HepG2 (cell line): ENCODE data around the gene TP53TG5. TPM values are rescaled to one million over a fixed set of nuclear protein-coding genes. Genes with fewer than 3 reads are reported as not detected.
A peak's percentile ranks its signal among the peaks of the same experiment; 100 is the strongest.

Source experiments
- ARNT2 ChIP-seq: sonication (generic); formaldehyde crosslinking; IDR thresholded peaks from 2 replicates; pipeline ENCODE4 v1.8.0; 2022; ENCODE audit warnings: mild to moderate bottlenecking, low read depth, missing genetic modification reagents, moderate library complexity
- ATM ChIP-seq: fragments of 450-650 bp; IDR thresholded peaks from 2 replicates; pipeline ENCODE4 v1.7.1; 2017; ENCODE audit warnings: mild to moderate bottlenecking, borderline replicate concordance
- FOXC1 ChIP-seq: sonication (generic); formaldehyde crosslinking; IDR thresholded peaks from 2 replicates; pipeline ENCODE4 v1.8.0; 2022; ENCODE audit warnings: mild to moderate bottlenecking, missing genetic modification reagents, borderline replicate concordance
- HDAC2 ChIP-seq: sonication (generic); formaldehyde crosslinking; IDR thresholded peaks from 2 replicates; pipeline ENCODE4 v1.4.0; 2020; ENCODE audit warnings: missing genetic modification reagents
- NPAS2 ChIP-seq: sonication (generic); formaldehyde crosslinking; IDR thresholded peaks from 2 replicates; pipeline ENCODE4 v1.8.0; 2022; ENCODE audit warnings: mild to moderate bottlenecking, missing genetic modification reagents, borderline replicate concordance
- NRL ChIP-seq: sonication (generic); formaldehyde crosslinking; IDR thresholded peaks from 2 replicates; pipeline ENCODE4 v1.5.0; 2020; ENCODE audit warnings: missing genetic modification reagents, mild to moderate bottlenecking, moderate library complexity, borderline replicate concordance
- RNF2 ChIP-seq: fragments of 450-650 bp; conservative IDR thresholded peaks from 2 replicates; pipeline ENCODE4 v1.6.1; 2016; ENCODE audit warnings: low read depth
- SIX4 ChIP-seq: sonication (generic); formaldehyde crosslinking; IDR thresholded peaks from 2 replicates; pipeline ENCODE4 v1.4.0; 2020; ENCODE audit warnings: missing genetic modification reagents
- SMAD3 ChIP-seq: sonication (generic); formaldehyde crosslinking; IDR thresholded peaks from 2 replicates; pipeline ENCODE4 v1.4.0; 2020; ENCODE audit warnings: missing genetic modification reagents
- TAF1 ChIP-seq: sonication (generic); formaldehyde crosslinking; IDR thresholded peaks from 2 replicates; pipeline ENCODE4 v1.4.0; 2020; ENCODE audit warnings: missing genetic modification reagents
- ZMYM3 ChIP-seq: sonication (generic); formaldehyde crosslinking; IDR thresholded peaks from 2 replicates; pipeline ENCODE4 v1.5.1; 2020; ENCODE audit warnings: mild to moderate bottlenecking, missing genetic modification reagents
- ZNF382 ChIP-seq: sonication (generic); formaldehyde crosslinking; IDR thresholded peaks from 2 replicates; pipeline ENCODE4 v1.5.0; 2020; ENCODE audit warnings: missing genetic modification reagents, mild to moderate bottlenecking, borderline replicate concordance
- ZNF562 ChIP-seq: sonication (generic); formaldehyde crosslinking; IDR thresholded peaks from 2 replicates; pipeline ENCODE4 v1.8.0; 2022; ENCODE audit warnings: missing genetic modification reagents, borderline replicate concordance
- ZNF672 ChIP-seq: sonication (generic); formaldehyde crosslinking; IDR thresholded peaks from 2 replicates; pipeline ENCODE4 v1.8.1; 2022; ENCODE audit warnings: missing genetic modification reagents
- ZNF792 ChIP-seq: IDR thresholded peaks from 2 replicates; pipeline ENCODE4 v1.6.1; 2016
- polyA plus RNA-seq, 8 experiments: library from polyadenylated mRNA; depleted of rRNA in 3 of 8; stranded (reverse) in 7 of 8; unstranded in 1 of 8; fragments of >200 nt; fragmentation: Illumina TruSeq in 4 of 8; extraction: Trizol in 4 of 8; gene quantifications; 2 replicates each; pipeline versions ENCODE4 v1.2.1 to v1.2.3, GENCODE V29; 2011 to 2016; ENCODE audit warnings: low read depth in 4 of 8, missing spikeins in 1 of 8, mixed read lengths in 1 of 8; ENCODE audit not compliant: insufficient read depth in 1 of 8
- total RNA-seq, 5 experiments: library from RNA; depleted of rRNA; stranded (reverse); fragments of >200 nt; fragmentation: Illumina TruSeq; extraction: Trizol; gene quantifications; 2 replicates each; pipeline ENCODE4 v1.2.3, GENCODE V29; 2016; ENCODE audit warnings: low read depth in 1 of 5
- TF ChIP-seq, protein P1 (sequence below): sonication (generic); formaldehyde crosslinking; IDR thresholded peaks from 2 replicates; pipeline ENCODE4 v1.5.0; 2020; ENCODE audit warnings: missing genetic modification reagents
- TF ChIP-seq, protein P2 (sequence below): sonication (generic); formaldehyde crosslinking; IDR thresholded peaks from 2 replicates; pipeline ENCODE4 v1.5.1; 2020; ENCODE audit warnings: mild to moderate bottlenecking, moderate library complexity, missing genetic modification reagents
- TF ChIP-seq, protein P3 (sequence below), 2 experiments: sonication (generic) in 1 of 2; formaldehyde crosslinking in 1 of 2; IDR thresholded peaks; 2 replicates each; pipeline versions ENCODE4 v1.4.0 to v1.6.1; 2016 to 2020; ENCODE audit warnings: borderline replicate concordance in 1 of 2, low read depth in 1 of 2, mild to moderate bottlenecking in 1 of 2, missing genetic modification reagents in 1 of 2
- TF ChIP-seq, protein P4 (sequence below): sonication (generic); formaldehyde crosslinking; IDR thresholded peaks from 2 replicates; pipeline ENCODE4 v1.5.0; 2020; ENCODE audit warnings: mild to moderate bottlenecking, missing genetic modification reagents, moderate library complexity

Gene TP53TG5
- total and polyA plus RNA-seq, 2 of the 13 experiments (the other 11 are each of a cell fraction or from before 2014, with no cell fraction given): 0.11 TPM; not detected in 1

DNA sequence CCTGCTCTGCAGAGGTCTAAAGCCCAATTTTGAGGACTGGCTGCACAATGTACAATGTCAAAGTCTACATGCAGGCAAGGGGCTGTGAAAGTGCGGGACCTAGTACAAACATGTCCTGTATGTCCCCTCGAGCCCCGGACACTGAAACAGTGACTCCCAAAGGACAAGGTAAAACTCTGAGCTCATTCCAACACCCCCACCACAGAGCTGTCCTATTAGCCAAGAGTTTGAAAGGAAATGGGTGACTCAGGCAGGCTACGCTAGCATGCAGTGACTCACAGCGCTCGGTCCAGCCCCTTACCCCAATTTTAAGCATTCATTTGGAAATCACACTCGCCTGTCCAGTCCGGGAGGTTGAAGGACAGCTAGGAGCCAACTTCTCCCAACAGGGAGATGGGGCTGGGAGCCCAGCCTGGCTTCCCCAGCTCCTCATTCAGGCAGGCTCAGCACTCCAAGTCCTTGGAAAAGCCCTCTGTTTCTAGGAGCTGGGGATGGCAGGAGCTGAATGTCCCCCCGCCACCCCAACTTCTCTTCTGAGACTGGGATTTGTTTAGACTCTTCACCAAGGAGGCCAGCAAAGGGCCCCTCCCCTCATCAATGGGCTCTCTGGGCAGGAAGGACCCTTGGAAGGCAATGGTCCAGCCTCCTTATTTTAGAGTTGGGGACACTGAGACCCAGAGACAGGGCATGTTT is 33.8 kb downstream of the TP53TG5 start (continued):
- TF ChIP-seq, protein P1, sequence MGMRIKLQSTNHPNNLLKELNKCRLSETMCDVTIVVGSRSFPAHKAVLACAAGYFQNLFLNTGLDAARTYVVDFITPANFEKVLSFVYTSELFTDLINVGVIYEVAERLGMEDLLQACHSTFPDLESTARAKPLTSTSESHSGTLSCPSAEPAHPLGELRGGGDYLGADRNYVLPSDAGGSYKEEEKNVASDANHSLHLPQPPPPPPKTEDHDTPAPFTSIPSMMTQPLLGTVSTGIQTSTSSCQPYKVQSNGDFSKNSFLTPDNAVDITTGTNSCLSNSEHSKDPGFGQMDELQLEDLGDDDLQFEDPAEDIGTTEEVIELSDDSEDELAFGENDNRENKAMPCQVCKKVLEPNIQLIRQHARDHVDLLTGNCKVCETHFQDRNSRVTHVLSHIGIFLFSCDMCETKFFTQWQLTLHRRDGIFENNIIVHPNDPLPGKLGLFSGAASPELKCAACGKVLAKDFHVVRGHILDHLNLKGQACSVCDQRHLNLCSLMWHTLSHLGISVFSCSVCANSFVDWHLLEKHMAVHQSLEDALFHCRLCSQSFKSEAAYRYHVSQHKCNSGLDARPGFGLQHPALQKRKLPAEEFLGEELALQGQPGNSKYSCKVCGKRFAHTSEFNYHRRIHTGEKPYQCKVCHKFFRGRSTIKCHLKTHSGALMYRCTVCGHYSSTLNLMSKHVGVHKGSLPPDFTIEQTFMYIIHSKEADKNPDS (CRISPR knock-in tag): no peak
- peak; percentile 91; the same call in 1 of the 2 replicates for TF ChIP-seq ZNF792 (CRISPR knock-in tag)
- peak; percentile 49; the same call in 1 of the 2 replicates for TF ChIP-seq TAF1 (CRISPR knock-in tag)
- TF ChIP-seq, protein P2, sequence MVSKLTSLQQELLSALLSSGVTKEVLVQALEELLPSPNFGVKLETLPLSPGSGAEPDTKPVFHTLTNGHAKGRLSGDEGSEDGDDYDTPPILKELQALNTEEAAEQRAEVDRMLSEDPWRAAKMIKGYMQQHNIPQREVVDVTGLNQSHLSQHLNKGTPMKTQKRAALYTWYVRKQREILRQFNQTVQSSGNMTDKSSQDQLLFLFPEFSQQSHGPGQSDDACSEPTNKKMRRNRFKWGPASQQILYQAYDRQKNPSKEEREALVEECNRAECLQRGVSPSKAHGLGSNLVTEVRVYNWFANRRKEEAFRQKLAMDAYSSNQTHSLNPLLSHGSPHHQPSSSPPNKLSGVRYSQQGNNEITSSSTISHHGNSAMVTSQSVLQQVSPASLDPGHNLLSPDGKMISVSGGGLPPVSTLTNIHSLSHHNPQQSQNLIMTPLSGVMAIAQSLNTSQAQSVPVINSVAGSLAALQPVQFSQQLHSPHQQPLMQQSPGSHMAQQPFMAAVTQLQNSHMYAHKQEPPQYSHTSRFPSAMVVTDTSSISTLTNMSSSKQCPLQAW: peak; percentile 70
- no peak for TF ChIP-seq SIX4 (CRISPR knock-in tag)
- no peak for TF ChIP-seq ATM
- TF ChIP-seq, protein P3, sequence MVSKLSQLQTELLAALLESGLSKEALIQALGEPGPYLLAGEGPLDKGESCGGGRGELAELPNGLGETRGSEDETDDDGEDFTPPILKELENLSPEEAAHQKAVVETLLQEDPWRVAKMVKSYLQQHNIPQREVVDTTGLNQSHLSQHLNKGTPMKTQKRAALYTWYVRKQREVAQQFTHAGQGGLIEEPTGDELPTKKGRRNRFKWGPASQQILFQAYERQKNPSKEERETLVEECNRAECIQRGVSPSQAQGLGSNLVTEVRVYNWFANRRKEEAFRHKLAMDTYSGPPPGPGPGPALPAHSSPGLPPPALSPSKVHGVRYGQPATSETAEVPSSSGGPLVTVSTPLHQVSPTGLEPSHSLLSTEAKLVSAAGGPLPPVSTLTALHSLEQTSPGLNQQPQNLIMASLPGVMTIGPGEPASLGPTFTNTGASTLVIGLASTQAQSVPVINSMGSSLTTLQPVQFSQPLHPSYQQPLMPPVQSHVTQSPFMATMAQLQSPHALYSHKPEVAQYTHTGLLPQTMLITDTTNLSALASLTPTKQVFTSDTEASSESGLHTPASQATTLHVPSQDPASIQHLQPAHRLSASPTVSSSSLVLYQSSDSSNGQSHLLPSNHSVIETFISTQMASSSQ (IDR thresholded peaks at IDR 0.05; ENCODE audit: low read depth): peak; percentile 33; the same call in 1 of the 2 replicates
- TF ChIP-seq, protein P3 (CRISPR knock-in tag; IDR thresholded peaks at IDR 0.05; ENCODE audit: borderline replicate concordance): peak; percentile 75
- no peak for TF ChIP-seq NPAS2 (CRISPR knock-in tag)
- 0 out of 2 replicates have a peak, but pooled peaks have one; percentile 22 for TF ChIP-seq SMAD3 (CRISPR knock-in tag)
- TF ChIP-seq, protein P4, sequence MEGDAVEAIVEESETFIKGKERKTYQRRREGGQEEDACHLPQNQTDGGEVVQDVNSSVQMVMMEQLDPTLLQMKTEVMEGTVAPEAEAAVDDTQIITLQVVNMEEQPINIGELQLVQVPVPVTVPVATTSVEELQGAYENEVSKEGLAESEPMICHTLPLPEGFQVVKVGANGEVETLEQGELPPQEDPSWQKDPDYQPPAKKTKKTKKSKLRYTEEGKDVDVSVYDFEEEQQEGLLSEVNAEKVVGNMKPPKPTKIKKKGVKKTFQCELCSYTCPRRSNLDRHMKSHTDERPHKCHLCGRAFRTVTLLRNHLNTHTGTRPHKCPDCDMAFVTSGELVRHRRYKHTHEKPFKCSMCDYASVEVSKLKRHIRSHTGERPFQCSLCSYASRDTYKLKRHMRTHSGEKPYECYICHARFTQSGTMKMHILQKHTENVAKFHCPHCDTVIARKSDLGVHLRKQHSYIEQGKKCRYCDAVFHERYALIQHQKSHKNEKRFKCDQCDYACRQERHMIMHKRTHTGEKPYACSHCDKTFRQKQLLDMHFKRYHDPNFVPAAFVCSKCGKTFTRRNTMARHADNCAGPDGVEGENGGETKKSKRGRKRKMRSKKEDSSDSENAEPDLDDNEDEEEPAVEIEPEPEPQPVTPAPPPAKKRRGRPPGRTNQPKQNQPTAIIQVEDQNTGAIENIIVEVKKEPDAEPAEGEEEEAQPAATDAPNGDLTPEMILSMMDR: peak; percentile 32; the same call in 1 of the 2 replicates
- TF ChIP-seq ZMYM3 (CRISPR knock-in tag): peak; percentile 48
- TF ChIP-seq ZNF562 (CRISPR knock-in tag): no peak
- no peak for TF ChIP-seq ZNF382 (CRISPR knock-in tag)
- TF ChIP-seq ZNF672: no peak
- TF ChIP-seq HDAC2 (CRISPR knock-in tag): no peak; the same call in 1 of the 2 replicates
- TF ChIP-seq FOXC1: 0 out of 2 replicates have a peak, but pooled peaks have one; percentile 6
- no peak; the same call in 1 of the 2 replicates for TF ChIP-seq NRL
- no peak for TF ChIP-seq RNF2
- TF ChIP-seq ARNT2: peak; percentile 70; the same call in 1 of the 2 replicates
